Activated CD4-positive, alpha-beta T cell treated with anti-CD3 and anti-CD28 coated beads for 4 hours (primary cell): ENCODE data around the gene PRDX6.
"Not testable (repeated sequence)": the region's sequence is repeated elsewhere in the genome, so short reads cannot be mapped to it uniquely, and the experiment has no call there.

Experiments used
- DNase-seq, 2 donors: peaks; one replicate each; pipeline ENCODE4 v3.0.0-alpha.2; 2020

The PRDX6 gene

DNA sequence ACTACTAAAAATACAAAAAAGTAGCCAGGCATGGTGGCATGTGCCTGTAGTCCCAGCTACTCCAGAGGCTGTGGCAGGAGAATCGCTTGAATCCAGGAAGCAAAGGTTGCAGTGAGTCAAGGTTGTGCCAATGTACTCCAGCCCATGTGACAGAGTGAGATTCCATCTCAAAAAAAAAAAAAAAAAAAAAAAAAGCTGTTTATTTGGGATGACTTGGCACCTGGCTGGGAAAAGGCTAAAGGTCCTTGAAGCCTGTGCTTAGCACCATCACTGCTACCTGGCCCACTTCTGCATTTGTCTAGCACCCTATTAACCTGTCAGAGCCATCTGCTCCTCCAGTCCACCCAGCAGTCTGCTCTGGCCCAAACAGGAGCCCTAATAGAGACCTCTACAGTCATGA lies 25.0 kb downstream of the PRDX6 start:
- no peak for DNase-seq

GRCh38 chr1:173503391-173503790 lies 26.3 kb downstream of the PRDX6 start:
- DNase-seq = no peak

- no peak for DNase-seq
These were observed 27.1 kb downstream of the PRDX6 start for GRCh38 chr1:173504268-173504667.

- DNase-seq = no peak
These were observed 28.3 kb downstream of the PRDX6 start for GRCh38 chr1:173505391-173505790.

DNA sequence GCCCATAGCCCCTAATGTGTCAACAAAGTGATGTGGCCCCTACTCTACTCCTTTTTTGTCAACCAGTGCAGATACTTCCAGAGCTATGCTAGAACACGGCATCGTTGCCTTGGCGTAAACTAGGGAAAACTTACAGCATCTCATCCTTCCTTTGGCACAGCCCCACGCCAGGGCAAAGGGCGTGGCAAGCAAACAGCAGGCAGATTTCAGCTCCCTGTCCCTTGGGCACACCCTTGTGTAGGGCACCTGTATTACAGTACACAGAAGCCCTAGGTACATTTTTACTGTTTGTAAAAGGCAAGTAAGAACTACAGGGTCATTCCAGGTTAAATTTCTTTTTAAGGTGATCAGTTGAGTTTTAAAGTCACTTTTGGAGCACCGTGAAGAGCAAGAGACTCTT lies 29.3 kb downstream of the PRDX6 start:
- no peak for DNase-seq

DNA sequence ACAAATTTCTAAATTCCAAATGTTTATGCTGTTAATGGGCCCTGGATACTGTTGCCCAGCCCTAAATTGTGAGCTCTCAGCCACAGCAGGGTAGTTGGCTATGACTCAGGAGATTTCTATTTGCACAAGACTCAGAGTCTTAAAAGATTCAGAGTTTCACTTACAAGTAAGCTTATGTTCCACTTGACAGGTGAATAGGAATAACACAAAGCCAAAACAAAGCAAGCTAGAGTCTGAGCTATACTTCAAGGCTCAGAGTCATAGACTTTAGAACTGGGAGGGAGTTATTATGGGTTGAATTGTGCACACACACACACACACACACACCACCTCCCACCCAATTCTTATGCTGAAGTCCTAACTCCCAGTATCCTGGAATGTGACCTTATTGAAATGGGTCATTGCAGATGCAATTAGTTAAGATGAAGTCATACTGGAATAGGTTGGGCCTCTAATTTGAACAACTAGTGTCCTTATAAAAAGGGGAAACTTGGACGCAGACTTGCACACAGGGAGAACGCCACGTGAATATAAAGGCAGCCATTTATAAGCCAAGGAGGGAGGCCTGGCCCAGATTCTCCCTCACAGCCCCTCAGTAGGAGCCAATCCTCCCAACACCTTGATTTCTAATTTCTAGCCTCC lies 30.2 kb downstream of the PRDX6 start:
- no peak for DNase-seq

DNA sequence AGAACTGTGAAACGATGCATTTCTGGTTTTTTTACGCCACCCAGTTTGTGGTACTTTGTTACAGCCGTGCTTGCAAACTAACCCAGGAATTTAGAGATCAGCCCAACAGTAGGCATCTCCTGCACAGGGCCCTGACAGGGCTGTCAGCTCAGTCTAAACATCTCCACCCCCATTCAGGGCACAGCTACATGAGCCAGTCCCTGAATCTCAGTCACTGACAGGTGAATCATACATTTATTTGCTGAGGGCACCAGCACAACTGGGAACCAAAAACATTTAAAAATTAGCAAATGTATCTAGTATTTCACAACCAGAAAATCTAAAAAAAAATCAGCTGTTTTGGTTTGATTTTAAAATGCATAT lies 30.7 kb downstream of the PRDX6 start:
- DNase-seq = no peak

DNA sequence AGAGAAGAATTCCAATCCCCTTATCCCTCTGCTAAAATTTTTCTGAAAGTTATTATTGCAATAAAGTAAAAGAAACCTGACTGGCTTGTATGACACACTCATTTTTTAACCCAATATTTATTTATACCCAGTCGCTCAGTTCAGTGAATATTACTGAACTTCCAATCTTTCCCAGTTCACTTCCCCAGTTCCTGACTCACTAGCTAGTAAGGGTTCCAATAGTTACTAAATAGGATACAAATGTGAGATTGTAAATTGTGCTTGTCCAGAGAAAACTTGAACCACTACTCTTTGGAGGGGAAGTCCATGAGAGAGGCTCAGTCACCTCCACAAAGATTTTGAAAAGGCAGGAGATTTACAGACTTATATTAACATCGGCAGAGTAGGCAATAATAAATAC lies 31.4 kb downstream of the PRDX6 start:
- no peak for DNase-seq

DNA sequence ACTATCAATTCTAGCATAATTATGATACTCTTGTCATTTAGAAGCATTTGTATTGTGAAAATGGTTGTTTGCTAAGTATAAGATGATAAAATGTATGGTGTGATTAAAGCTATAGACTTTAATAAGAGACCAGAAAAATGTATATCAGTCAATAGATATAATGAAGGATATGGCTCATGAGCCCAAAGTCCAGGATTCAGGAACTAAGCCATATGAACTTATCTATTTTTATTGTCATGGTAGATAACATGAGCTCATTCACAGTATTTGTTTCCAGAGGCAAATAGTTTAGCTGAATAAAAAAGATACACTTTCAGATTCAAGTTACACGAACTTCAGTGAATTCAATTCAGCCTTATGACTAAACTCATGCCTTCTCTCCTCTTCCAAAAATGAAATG lies 32.7 kb downstream of the PRDX6 start:
- no peak for DNase-seq

- not testable (repeated sequence) for DNase-seq
These were observed 37.4 kb downstream of the PRDX6 start for GRCh38 chr1:173514503-173514902.

DNA sequence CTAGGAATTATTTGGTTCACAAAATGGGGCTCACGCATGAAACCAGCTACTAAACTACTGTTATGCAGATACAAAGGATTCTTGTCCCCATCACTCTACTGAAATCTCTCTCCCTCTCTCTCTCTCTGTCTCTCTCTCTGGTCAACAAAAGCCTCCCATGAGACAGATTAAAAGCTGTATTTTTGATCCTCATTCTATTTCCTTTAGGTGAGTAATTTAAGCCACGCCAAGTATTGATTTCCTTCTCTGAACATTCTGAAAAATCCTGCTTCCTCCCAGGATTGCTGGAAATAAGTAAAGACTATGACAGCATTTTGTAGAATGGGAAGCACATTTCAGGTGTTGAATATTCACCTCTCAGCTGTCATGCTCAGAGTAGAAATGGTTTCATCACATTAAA lies 43.7 kb downstream of the PRDX6 start:
- no peak for DNase-seq

- no peak for DNase-seq
These were observed 46.2 kb downstream of the PRDX6 start for GRCh38 chr1:173523329-173523728.

DNA sequence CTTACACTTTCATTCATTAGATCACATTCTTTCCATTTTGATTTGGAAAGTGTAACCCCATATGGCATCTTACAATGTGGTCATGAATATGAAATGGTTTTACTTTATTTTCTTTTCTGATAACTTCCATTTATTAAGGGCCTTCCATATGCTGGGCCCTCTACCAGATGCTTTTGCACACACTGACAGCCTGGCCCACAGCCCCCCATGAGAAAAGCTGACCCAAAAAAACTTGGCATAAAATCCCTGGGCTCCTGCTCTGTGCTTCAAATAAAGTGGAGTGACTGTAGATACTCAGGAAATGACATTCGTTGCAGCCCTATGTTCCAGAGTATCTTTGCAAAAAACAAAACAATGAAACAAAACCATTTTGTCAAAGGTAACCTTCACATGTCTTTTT lies 48.8 kb downstream of the PRDX6 start:
- no peak for DNase-seq

- no peak for DNase-seq
These were observed 50.2 kb downstream of the PRDX6 start for GRCh38 chr1:173527151-173527826.

DNA sequence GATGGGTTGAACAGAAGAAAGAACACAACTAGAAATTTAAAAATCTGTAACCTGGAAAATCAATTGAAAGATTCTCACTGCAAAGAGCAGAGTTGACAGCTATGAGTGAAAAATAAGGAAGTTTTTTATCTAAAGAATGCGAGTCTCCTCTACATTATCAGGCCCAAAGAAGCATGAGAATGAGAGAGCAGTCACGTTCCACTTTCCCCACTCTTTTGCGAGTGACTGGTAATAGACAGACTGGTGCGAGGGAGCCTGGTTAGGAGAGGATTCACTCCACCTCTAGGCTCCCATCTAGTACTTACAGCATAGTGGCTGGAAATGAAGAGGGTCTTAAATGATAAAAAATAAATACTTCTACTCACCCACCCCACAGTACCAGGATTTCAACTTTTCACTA lies 52.0 kb downstream of the PRDX6 start:
- no peak for DNase-seq

- no peak for DNase-seq
These were observed 53.9 kb downstream of the PRDX6 start for GRCh38 chr1:173530795-173531693.

- no peak for DNase-seq
These were observed 55.1 kb downstream of the PRDX6 start for GRCh38 chr1:173532237-173532636.

- DNase-seq = no peak
These were observed 59.1 kb downstream of the PRDX6 start for GRCh38 chr1:173536223-173536622.
